ENCODE data around the gene DNAAF1.
"Not testable (repeated sequence)": the region's sequence is repeated elsewhere in the genome, so short reads cannot be mapped to it uniquely, and the experiment has no call there.

Gene DNAAF1

DNA sequence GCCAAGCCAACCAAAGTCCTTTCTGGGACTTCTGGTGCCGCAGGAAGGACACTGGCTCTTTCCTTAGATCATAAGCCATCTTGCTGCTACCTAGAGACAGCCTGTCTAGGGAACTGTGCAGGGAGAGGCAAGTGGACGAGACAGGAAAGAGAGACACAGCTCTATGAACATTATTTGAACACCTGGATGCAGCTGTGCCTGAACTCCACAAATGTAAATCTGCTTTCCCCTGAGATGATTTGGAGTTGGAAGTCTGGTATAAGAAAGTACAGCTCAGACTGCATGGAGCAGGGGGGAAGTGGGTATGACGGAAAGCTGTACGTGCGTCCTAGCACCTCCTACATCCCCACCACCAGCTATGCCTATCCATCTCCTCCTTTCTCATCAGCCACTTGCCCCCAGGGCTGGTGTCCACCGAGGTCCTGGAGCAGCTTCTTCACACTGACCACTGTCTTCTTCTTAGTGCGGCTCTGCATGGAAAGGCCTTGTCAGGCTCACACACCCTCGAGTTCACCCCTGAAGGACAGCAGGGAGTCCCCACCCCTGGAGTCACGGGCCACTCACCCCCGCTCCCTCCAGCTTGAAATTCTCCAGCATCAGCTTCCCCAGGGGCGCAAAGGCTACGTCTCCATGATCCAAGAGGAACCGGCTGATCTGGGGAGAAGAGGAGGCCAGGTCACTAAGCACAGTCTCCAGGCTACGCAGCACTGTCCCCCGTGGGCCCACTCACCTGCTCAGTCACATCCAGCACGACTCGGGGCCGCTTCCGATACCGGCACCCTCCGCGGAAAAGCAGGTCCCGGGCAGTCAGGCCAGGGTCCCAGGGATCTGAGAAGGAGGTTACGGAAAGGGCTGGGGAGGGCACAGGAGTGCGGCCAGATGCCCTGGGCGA is 37.8 kb downstream of the DNAAF1 start:
- in situ Hi-C loops (cut with MboI; ENCODE audit: low sequenced_read_pairs), result no loop called here

DNA sequence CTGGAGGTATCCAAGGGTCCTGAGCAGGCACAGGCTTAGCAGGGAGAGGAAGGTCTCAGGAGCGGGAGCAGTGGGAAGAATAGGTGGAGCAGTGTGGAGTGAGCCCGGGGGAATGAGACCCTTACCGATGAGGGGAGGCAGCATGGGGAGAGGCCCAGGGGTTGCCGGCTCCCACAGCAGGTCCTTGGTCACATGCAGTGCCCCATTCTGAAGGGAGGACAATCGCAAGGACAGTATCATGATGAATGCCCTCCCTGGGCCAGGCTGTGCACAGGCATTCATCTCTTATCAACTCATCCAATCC is 38.4 kb downstream of the DNAAF1 start:
- in situ Hi-C loops (cut with MboI; ENCODE audit: low sequenced_read_pairs), result no loop called here

DNA sequence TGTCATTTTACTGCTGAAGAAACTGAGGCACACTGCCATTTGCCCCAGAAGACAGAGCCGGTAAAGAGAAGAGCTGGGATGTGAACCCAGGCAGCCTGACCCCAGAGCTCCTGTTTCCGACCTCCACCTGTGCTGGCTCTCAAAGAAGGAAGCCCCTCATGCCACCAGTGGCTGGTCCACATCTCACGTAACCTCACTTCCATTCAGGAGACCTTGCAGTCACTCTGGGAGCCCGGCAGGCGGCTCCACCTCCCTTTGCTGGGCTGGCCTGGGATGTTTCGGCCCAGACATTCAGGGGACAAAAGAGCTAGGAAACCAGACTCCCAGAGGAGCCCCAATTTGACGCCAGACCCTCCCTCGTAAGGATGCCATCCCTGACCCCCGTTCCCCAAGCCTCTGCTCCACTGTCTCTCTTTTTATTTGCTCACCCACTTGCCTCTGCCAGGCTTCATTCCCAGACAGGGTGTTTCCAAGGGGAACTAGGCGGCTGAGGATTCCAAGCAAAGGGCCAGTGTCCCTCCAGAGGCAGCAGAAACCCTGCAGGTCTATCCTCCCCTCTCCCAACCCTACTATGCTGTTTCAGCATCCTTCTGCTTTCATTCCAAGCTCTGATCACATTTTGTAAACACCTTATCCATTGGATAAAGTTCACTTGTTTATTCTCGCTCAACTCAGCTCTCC is 38.9 kb downstream of the DNAAF1 start:
- in situ Hi-C loops (cut with MboI; ENCODE audit: low sequenced_read_pairs), result no loop called here

DNA sequence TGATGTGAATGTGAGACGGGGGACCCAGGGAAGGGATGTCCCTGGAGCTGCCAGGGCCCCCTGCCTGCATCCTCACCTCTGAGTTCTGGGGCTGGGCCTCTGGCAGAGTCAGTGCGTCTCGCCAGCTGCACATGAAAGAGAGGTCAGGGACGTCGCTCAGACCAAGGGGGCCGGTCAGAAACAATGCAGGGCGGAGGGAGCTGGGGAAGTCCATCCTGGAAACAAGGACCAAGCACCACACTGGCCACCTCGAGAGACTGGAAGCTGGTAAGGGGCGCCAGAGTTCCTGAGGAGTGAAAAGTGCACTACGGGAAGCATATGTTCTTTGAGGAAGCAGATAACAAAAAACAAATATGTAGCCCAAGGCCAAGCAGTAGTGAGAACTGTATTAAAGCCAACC is 39.7 kb downstream of the DNAAF1 start:
- in situ Hi-C loops (cut with MboI; ENCODE audit: low sequenced_read_pairs), result no loop called here

DNA sequence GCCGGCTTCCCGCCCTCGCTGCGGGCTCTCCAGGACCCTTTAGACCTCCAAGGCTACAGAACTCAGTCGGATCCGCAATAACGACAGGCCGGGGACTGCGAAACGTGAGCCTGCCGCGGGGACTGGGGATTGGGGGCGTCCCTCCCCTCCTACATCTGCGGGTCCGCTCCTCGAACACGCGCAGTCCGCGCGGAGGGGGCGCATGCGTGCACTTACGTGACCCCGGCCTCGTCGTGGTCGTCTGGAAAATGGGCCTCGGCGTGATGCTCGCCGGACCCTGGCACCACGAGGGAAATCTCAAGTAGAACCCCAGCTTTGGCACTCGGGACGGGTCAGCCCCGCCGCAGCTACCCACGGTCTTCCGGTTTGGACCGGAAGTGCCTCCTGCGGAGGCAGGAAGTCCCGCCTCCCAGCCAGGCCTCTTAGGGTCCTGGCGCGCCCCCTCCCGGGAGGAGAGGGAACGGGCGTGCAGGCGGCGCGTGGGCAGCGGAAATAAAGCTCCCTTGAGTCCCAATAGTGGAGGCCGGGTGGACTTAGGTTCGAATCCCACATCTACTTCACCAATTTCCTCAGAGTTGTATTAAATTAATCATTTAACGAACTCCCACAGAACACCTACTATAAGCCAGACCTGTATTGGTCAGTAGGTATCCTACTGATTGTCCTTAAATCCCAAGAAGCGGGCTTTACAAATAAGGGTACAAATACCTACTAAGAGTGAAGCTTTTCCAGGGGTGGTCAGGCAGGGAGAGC is 41.8 kb downstream of the DNAAF1 start, which contains the start of gene TAF1C:
Gene TAF1C, minus strand, starts transcription at position 373 of the 753 bp plus-strand sequence. CDS start 2,069 bp downstream, outside the sequence.
- in situ Hi-C loops (cut with MboI; ENCODE audit: low sequenced_read_pairs), result no loop called here

DNA sequence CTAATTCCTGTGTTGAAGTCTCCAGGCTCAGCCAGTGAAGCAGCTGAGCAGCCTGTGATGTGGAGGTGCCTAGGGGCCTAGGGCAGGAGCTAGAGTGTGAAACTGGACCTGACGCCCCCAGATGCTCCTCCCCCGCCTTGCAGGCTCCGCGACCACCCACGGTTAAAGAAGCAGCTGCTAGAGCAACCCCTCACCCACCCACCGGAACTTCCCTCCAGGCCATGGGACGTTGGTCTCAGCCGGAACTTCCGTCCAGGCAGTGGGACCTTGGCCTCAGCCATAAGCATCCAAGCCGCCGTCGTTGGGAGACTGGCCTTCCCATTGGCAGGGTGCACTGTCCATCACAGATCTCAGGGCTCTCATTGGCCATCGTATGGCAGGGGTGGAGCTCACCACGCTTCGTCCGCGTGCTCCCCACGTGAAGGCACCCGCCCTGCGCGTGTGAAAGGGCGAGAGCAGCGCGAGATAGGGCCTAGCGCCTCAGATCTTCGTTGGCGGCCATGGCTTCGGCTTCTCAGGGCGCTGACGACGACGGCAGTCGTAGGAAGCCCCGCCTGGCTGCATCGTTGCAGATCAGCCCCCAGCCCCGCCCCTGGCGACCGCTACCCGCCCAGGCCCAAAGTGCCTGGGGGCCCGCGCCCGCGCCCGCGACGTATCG is 45.8 kb downstream of the DNAAF1 start, which contains the start of gene ADAD2:
Gene ADAD2, plus strand, starts transcription at position 427 of the 658 bp plus-strand sequence. Its CDS starts 74 bp downstream, at position 501.
- in situ Hi-C loops (cut with MboI; ENCODE audit: low sequenced_read_pairs), result no loop called here

DNA sequence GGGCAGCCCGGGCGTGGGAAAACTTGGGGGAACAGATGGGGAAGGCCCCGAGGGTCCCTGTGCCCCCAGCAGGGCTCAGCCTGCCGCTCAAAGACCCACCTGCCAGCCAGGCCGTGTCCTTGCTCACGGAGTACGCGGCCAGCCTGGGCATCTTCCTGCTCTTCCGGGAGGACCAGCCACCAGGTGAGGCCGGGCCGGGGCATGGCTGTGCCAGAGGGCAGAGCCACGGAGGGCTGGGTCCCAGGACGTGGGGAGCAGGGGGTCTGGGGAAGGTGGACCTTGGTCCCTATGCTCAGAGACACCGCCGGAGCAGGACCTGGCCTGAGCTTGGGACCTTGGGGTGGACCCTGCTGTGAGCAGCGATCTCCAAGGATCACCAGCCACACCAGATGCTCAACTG is 46.4 kb downstream of the DNAAF1 start:
- in situ Hi-C loops (cut with MboI; ENCODE audit: low sequenced_read_pairs), result no loop called here

DNA sequence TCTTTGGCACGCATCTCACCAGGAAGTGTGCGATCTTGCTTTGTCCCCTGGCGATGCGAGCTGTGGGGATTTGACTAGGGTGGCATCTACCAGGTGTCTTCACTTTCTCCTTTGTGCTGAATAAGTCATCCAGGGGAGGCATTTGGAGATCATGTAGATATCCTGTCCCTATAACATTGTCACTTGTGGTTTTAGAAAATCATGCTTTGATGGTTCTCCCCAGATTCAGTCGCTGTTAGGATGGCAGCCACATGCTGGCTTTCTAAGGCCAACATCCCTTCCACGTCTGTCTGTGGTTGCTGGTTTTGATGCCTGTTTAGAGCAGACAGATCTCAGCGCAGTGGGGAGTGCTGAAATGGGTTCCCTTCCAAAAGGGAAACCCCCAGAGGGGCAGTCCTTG is 48.4 kb downstream of the DNAAF1 start:
- in situ Hi-C loops (cut with MboI; ENCODE audit: low sequenced_read_pairs), result no loop called here

DNA sequence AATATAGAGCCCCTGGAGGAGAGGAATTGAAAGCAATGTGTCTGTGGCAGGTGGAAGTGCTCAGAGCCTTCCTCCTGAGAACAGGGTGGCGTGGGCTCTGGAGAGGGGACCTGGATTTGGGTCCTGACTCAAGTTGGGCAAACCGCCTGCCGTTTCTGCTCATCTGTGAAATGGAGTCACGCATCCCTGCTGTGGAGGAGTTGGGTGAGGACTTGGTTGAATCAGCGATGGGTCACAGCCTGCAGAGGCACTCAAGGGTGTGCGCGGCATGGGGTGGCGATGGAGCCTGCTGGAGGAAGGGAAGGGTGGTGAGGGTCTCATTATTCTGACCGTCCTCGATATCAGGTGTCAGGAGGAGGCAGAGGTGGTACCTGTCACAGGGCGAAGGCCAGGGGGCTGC is 48.9 kb downstream of the DNAAF1 start:
- in situ Hi-C loops (cut with MboI; ENCODE audit: low sequenced_read_pairs), result no loop called here

DNA sequence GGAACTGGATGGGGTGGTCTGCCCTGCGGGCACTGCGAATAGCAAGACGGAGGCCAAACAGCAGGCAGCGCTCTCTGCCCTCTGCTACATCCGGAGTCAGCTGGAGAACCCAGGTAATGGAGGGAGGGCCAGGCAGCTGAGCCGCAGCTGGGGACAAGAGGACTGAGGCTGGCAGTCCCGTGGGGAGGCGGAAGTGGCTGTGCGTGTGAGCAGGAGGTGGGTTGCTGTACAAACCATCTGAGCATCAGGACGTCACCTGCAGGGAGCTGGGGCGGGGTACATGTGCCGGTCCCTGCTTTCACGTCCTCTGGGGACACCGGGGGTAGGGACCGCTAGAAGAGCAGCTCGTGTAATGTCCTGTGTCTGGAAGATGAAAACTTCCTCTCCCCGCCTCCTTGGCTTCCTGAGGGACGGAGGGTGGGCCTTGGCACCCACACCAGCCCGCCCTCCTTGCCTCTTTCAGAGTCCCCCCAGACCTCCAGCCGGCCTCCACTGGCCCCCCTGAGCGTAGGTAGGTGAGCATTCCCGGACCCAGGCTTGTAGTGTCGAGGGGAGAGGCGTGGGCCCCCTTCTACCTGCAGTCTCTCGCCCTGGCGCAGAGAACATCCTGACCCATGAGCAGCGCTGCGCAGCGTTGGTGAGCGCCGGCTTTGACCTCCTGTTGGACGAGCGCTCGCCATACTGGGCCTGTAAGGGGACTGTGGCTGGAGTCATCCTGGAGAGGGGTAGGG is 49.5 kb downstream of the DNAAF1 start:
- in situ Hi-C loops (cut with MboI; ENCODE audit: low sequenced_read_pairs), result no loop called here

DNA sequence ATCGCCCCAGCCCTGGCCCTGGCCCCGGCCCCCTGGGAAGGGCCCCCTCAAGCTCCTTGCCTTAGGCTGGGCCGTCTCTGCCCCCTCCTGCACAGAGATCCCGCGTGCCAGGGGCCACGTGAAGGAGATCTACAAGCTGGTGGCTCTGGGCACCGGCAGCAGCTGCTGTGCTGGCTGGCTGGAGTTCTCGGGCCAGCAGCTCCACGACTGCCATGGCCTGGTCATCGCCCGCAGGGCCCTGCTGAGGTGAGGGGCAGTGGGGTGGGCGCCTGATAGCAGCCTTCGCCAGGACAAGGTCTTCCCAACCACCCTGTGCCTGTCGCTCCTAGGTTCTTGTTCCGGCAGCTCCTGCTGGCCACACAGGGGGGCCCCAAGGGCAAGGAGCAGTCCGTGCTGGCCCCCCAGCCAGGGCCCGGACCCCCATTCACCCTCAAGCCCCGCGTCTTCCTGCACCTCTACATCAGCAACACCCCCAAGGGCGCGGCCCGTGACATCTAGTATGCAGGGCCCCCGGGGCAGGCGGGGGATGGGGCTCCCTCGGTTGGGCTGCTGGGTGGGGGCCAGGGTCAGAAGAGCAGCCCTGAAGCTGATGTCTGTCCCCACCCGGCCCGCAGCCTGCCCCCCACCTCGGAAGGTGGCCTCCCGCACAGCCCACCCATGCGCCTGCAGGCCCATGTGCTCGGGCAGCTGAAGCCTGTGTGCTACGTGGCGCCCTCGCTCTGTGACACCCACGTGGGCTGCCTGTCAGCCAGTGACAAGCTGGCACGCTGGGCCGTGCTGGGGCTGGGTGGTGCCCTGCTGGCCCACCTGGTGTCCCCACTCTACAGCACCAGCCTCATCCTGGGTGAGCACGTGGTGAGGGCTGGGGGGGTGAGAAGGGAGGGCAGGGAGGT is 50.3 kb downstream of the DNAAF1 start:
- in situ Hi-C loops (cut with MboI; ENCODE audit: low sequenced_read_pairs), result no loop called here

DNA sequence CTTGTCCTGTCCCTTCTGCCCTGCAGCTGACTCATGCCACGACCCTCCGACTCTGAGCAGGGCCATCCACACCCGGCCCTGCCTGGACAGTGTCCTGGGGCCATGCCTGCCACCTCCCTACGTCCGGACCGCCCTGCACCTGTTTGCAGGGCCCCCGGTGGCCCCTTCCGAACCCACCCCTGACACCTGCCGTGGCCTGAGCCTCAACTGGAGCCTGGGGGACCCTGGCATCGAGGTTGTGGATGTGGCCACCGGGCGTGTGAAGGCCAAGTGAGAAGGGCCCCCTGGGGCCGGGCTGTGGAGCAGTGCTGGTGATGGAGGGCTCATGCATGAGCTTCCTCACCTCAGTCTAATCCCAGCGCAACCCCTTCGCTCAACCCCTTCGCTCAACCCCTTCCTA is 51.0 kb downstream of the DNAAF1 start:
- in situ Hi-C loops (cut with MboI; ENCODE audit: low sequenced_read_pairs), result no loop called here

DNA sequence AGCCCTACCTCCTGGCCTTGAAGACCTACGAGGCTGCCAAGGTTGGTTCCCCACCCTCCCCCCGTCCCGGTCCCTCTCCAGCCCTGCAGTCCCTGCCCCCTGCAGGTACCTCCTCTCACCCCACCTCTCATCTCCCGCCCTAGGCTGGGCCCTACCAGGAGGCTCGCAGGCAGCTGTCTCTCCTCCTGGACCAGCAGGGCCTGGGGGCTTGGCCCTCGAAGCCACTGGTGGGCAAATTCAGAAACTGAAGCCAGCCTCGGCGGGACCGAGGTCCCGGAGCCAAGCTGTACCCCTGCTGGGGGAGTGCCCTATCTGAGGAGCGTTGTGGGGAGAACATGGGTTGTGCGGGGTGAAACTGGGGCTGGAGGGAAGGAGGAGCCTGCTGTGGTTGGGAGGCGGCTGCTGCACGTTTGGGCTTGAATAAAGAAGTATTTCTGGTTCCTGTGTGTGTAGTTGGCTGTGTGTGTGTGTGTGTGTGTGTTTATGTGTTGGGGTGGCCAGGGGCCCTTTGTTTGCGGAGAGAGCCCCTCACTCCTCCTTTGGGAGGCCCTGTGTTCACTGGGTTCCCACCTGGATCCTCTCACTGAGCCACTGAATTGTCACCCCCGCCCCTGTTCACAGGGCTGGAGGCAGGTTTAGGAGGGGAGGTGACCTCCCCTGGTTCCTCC is 51.8 kb downstream of the DNAAF1 start:
- in situ Hi-C loops (cut with MboI; ENCODE audit: low sequenced_read_pairs), result no loop called here

DNA sequence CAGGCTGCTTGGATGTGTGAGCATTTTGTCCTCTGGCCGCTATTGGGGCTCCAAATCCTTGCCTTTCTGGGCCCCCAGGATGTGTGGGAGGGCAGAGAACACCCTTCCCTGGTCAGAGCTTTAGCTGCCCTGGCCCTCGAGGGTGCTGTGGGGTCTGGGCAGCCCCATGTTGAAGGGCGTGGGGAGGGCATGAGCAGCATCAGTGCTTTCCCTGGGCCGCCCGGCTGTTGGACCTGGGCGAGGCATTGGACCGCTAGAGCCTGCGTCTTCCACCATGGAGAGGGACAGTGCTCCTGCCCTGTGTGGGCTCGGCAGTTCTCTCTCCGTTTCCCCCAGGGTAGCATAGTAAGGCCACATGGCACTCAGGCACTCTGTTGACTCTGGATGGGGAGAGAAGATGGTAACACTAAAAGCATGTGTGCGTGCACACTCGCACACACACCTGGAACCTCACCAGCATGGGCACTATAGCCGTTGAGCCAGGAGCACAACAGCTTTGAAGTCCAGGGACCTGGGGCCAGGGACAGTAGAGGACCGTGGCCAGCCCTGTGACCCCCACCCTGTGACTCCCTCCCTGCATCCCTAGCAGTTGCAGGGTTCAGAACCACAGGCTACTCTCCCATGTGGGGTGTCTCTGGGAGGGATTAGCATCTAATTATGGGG is 52.5 kb downstream of the DNAAF1 start:
- in situ Hi-C loops (cut with MboI; ENCODE audit: low sequenced_read_pairs), result no loop called here

DNA sequence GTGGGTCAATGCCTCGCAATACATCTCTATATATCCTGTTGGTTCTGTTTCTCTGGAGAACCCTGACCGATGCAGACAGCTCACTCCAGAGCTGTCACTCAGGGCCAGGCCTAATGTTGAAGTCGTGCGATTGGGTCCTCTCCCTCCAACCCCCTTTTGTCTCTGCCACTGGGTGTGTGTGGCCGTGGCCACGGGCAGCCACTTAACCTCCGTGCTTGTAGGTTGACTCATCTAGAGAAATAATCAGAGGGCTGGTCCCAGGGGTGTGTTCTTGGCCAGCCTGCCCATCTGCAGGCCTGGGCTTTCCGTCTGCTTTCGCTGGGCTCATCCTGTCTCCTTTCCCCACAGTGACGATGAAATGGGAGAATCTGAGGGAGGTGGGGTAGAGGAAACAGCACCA is 53.3 kb downstream of the DNAAF1 start:
- in situ Hi-C loops (cut with MboI; ENCODE audit: low sequenced_read_pairs), result no loop called here

DNA sequence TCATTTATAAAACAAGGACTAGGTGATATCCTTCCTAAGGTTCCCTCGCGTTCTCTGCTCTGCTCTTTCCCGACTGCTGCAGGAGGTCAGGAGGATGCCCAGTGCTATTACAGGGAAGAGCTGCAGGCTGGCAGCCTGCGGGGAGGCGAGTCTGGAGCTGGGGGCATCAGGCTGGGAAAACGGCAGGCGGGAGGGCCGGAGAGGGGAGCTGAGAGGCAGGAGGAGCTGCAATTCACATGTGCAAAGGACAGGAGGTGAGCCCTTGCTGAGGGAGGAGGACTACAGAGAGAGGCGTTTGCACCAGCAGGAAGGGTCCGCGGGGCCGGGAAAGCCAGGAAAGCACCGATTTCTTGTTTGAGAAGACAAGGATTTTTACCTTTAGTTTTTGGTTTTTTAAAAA is 54.0 kb downstream of the DNAAF1 start:
- in situ Hi-C loops (cut with MboI; ENCODE audit: low sequenced_read_pairs), result no loop called here

DNA sequence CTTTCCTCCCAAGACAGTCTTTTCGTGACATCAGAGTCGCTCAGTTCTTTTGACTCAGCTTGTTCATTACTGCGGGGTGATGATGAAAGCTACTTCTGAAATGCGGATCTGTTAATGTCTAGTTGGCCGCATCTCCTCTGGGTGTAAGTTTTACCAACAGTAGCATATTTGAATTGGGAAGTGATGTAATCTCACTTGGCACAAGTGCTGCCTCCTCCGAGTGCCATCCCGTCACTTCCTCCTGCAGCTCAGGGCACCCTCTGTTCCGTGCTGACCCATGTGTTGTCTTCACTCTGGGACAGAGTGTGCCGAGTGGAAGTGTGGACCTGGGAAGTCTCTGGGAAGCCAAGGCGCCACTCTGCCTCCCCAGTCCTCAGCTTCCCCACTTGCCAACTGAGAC is 54.8 kb downstream of the DNAAF1 start:
- in situ Hi-C loops (cut with MboI; ENCODE audit: low sequenced_read_pairs), result no loop called here

DNA sequence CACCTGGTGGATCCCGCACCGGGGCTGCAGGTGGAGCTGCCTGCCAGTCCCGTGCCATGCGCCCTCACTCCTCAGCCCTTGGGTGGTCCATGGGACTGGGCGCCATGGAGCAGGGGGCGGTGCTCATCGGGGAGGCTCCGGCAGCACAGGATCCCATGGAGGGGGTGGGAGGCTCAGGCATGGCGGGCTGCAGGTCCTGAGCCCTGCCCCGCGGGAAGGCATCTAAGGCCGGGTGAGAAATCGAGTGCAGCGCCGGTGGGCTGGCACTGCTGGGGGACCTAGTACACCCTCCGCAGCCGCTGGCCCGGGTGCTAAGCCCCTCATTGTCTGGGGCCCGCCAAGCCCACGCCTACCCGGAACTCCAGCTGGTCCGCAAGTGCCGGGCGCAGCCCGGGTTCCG is 59.4 kb downstream of the DNAAF1 start:
- in situ Hi-C loops (cut with MboI; ENCODE audit: low sequenced_read_pairs), result not testable (repeated sequence)
